H1 (cell line): ENCODE data around the gene PLXND1.

Experiments used
- BRCA1 ChIP-seq: IDR thresholded peaks from 2 replicates; pipeline ENCODE4 v1.6.1; 2012; ENCODE audit warnings: low read depth, low read length, improper control_type of control experiment
- EGR1 ChIP-seq: IDR thresholded peaks from 2 replicates; pipeline ENCODE4 v1.6.1; 2011; ENCODE audit warnings: low read depth, low read length, borderline replicate concordance
- EP300 ChIP-seq, 2 experiments: IDR thresholded peaks; 1 replicate in 1 of 2; 2 replicates in 1 of 2; pipeline ENCODE4 v1.6.1; 2011 to 2012; ENCODE audit warnings: low read depth in 2 of 2, low read length in 2 of 2, mild to moderate bottlenecking in 2 of 2, borderline replicate concordance in 1 of 2, inconsistent platforms in 1 of 2, moderate library complexity in 1 of 2
- EZH2 ChIP-seq: fragments of 200-600 bp; sonication (generic); IDR thresholded peaks from 2 replicates; pipeline ENCODE4 v1.7.1; 2012; ENCODE audit warnings: low read depth, mild to moderate bottlenecking, moderate library complexity, low read length, inconsistent platforms; ENCODE audit not compliant: severe bottlenecking
- HDAC2 ChIP-seq, 2 experiments: fragments of 300-600 bp in 1 of 2; sonication (generic) in 1 of 2; IDR thresholded peaks; 2 replicates each; pipeline ENCODE4 v1.6.1; 2011 to 2012; ENCODE audit warnings: low read depth in 2 of 2, low read length in 2 of 2, mild to moderate bottlenecking in 2 of 2, moderate library complexity in 2 of 2, borderline replicate concordance in 1 of 2, inconsistent platforms in 1 of 2
- JUN ChIP-seq: IDR thresholded peaks from 2 replicates; pipeline ENCODE4 v1.6.1; 2011; ENCODE audit warnings: low read depth, mild to moderate bottlenecking, improper control_type of control experiment, low read length
- POLR2A ChIP-seq, 2 experiments: IDR thresholded peaks; 1 replicate in 1 of 2; 2 replicates in 1 of 2; pipeline ENCODE4 v1.6.1; 2011; ENCODE audit warnings: low read depth in 2 of 2, low read length in 2 of 2, mild to moderate bottlenecking in 2 of 2; ENCODE audit errors: control extremely low read depth in 1 of 2
- RBBP5 ChIP-seq: IDR thresholded peaks from 2 replicates; pipeline ENCODE4 v1.7.1; 2012; ENCODE audit warnings: low read depth, mild to moderate bottlenecking, inconsistent platforms, low read length, moderate library complexity, borderline replicate concordance
- RFX5 ChIP-seq: IDR thresholded peaks from 2 replicates; pipeline ENCODE4 v1.6.1; 2011; ENCODE audit warnings: low read depth, low read length, improper control_type of control experiment, borderline replicate concordance
- SUZ12 ChIP-seq: fragments of 200-600 bp; sonication (generic); IDR thresholded peaks from 2 replicates; pipeline ENCODE4 v1.6.1; 2012; ENCODE audit warnings: mild to moderate bottlenecking, inconsistent platforms, low read length, moderate library complexity, mixed read lengths
- TAF1 ChIP-seq: IDR thresholded peaks from 2 replicates; pipeline ENCODE4 v1.6.1; 2011; ENCODE audit warnings: mild to moderate bottlenecking, low read depth, low read length
- TCF12 ChIP-seq: IDR thresholded peaks from 2 replicates; pipeline ENCODE4 v1.6.1; 2011; ENCODE audit warnings: low read depth, mild to moderate bottlenecking, low read length
- TF ChIP-seq, protein P1 (sequence below), 3 experiments: IDR thresholded peaks; 1 replicate in 2 of 3; 2 replicates in 1 of 3; pipeline versions ENCODE4 v1.5.1 to v1.6.1; 2011; ENCODE audit warnings: low read length in 3 of 3, mild to moderate bottlenecking in 3 of 3, inconsistent platforms in 2 of 3, low read depth in 1 of 3, moderate library complexity in 1 of 3; ENCODE audit not compliant: insufficient read depth in 1 of 3; ENCODE audit errors: control extremely low read depth in 1 of 3
- TF ChIP-seq, protein P2 (sequence below): IDR thresholded peaks from 2 replicates; pipeline ENCODE4 v1.6.1; 2012; ENCODE audit warnings: low read length, inconsistent platforms

DNA sequence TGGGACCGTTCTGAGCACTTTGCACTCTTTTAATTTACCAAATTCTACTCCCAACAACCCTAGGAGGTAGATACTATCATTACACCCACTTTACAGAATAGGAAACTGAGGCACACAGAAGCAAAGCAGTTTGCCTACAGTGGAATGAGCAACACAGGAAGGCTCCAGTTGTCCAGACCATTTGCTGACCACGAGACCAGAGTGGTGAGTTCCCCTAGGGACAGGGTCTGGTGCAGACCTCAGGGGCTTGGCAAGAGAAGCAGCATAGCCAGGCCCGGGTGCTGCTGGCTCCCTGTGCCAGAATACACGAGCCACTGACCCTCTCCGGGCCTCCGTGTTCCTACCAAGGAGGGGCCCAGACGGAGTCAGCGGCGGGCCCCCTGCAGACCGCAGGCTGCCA is 26.5 kb downstream of the PLXND1 start:
- TF ChIP-seq, protein P1, sequence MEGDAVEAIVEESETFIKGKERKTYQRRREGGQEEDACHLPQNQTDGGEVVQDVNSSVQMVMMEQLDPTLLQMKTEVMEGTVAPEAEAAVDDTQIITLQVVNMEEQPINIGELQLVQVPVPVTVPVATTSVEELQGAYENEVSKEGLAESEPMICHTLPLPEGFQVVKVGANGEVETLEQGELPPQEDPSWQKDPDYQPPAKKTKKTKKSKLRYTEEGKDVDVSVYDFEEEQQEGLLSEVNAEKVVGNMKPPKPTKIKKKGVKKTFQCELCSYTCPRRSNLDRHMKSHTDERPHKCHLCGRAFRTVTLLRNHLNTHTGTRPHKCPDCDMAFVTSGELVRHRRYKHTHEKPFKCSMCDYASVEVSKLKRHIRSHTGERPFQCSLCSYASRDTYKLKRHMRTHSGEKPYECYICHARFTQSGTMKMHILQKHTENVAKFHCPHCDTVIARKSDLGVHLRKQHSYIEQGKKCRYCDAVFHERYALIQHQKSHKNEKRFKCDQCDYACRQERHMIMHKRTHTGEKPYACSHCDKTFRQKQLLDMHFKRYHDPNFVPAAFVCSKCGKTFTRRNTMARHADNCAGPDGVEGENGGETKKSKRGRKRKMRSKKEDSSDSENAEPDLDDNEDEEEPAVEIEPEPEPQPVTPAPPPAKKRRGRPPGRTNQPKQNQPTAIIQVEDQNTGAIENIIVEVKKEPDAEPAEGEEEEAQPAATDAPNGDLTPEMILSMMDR (IDR thresholded peaks at IDR 0.05; ENCODE audit: control extremely low read depth in 1 of 3, insufficient read depth in 1 of 3, low read depth in 1 of 3, low read length in 3 of 3), result no peak
- TF ChIP-seq EGR1 (no peak), TAF1 (no peak), EP300 (IDR thresholded peaks at IDR 0.05; ENCODE audit: borderline replicate concordance in 1 of 2, low read depth in 2 of 2, low read length in 2 of 2) (no peak), POLR2A (IDR thresholded peaks at IDR 0.05; ENCODE audit: control extremely low read depth in 1 of 2, low read depth in 2 of 2, low read length in 2 of 2) (no peak), BRCA1 (no peak), SUZ12 (no peak), EZH2 (no peak), RFX5 (no peak), RBBP5 (no peak), HDAC2 (IDR thresholded peaks at IDR 0.05; ENCODE audit: borderline replicate concordance in 1 of 2, low read depth in 2 of 2, low read length in 2 of 2) (no peak), TCF12 (no peak), JUN (no peak)
- TF ChIP-seq, protein P2, sequence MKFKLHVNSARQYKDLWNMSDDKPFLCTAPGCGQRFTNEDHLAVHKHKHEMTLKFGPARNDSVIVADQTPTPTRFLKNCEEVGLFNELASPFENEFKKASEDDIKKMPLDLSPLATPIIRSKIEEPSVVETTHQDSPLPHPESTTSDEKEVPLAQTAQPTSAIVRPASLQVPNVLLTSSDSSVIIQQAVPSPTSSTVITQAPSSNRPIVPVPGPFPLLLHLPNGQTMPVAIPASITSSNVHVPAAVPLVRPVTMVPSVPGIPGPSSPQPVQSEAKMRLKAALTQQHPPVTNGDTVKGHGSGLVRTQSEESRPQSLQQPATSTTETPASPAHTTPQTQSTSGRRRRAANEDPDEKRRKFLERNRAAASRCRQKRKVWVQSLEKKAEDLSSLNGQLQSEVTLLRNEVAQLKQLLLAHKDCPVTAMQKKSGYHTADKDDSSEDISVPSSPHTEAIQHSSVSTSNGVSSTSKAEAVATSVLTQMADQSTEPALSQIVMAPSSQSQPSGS, result no peak
